Measurements from ENCODE around the gene SEC63.

SEC63 gene

GRCh38 chr6:107989166-107990094, 31.4 kb upstream of the SEC63 start:
- DNase-seq (ENCODE audit: insufficient read length, low spot score) = no peak
- TF ChIP-seq PAX5 (IDR thresholded peaks at IDR 0.05; ENCODE audit: insufficient read depth, low read length, severe bottlenecking) (no peak), TAF1 (IDR thresholded peaks at IDR 0.05; ENCODE audit: low read depth, low read length) (no peak), POLR2AphosphoS5 (IDR thresholded peaks at IDR 0.05; ENCODE audit: low read depth, low read length) (no peak), POLR2A (IDR thresholded peaks at IDR 0.05; ENCODE audit: low read depth, low read length) (no peak), SPI1 (IDR thresholded peaks at IDR 0.05; ENCODE audit: low read depth, low read length) (no peak), POU2F2 (IDR thresholded peaks at IDR 0.05; ENCODE audit: low read depth, low read length) (no peak)
- FAIRE-seq = no peak

- TF ChIP-seq POLR2AphosphoS5 (IDR thresholded peaks at IDR 0.05; ENCODE audit: low read depth, low read length) (no peak), POLR2A (IDR thresholded peaks at IDR 0.05; ENCODE audit: low read depth, low read length) (no peak)
- FAIRE-seq (no peak), DNase-seq (ENCODE audit: insufficient read length, low spot score) (no peak)
Measured at GRCh38 chr6:107988570-107988969, 30.6 kb upstream of the SEC63 start.

- DNase-seq (ENCODE audit: insufficient read length, low spot score) (no peak), FAIRE-seq (no peak)
- no peak for TF ChIP-seq POU2F2 (IDR thresholded peaks at IDR 0.05; ENCODE audit: low read depth, low read length)
- TF ChIP-seq SPI1 (IDR thresholded peaks at IDR 0.05; ENCODE audit: low read depth, low read length) = no peak
- no peak for TF ChIP-seq TAF1 (IDR thresholded peaks at IDR 0.05; ENCODE audit: low read depth, low read length)
- no peak for TF ChIP-seq POLR2A (IDR thresholded peaks at IDR 0.05; ENCODE audit: low read depth, low read length)
- TF ChIP-seq PAX5 (IDR thresholded peaks at IDR 0.05; ENCODE audit: insufficient read depth, low read length, severe bottlenecking) = no peak
- no peak for TF ChIP-seq POLR2AphosphoS5 (IDR thresholded peaks at IDR 0.05; ENCODE audit: low read depth, low read length)
Measured at GRCh38 chr6:107987805-107988204, 29.8 kb upstream of the SEC63 start.

- FAIRE-seq (no peak), DNase-seq (ENCODE audit: insufficient read length, low spot score) (no peak)
- TF ChIP-seq POU2F2 (IDR thresholded peaks at IDR 0.05; ENCODE audit: low read depth, low read length) = no peak
- TF ChIP-seq POLR2A (IDR thresholded peaks at IDR 0.05; ENCODE audit: low read depth, low read length) = no peak
- TF ChIP-seq PAX5 (IDR thresholded peaks at IDR 0.05; ENCODE audit: insufficient read depth, low read length, severe bottlenecking) = no peak
- TF ChIP-seq SPI1 (IDR thresholded peaks at IDR 0.05; ENCODE audit: low read depth, low read length) = no peak
- no peak for TF ChIP-seq POLR2AphosphoS5 (IDR thresholded peaks at IDR 0.05; ENCODE audit: low read depth, low read length)
- TF ChIP-seq TAF1 (IDR thresholded peaks at IDR 0.05; ENCODE audit: low read depth, low read length) = no peak
Measured at GRCh38 chr6:107985701-107986100, 27.7 kb upstream of the SEC63 start.

- DNase-seq (ENCODE audit: insufficient read length, low spot score) = no peak
- no peak for FAIRE-seq
Measured at GRCh38 chr6:107983811-107984210, 25.8 kb upstream of the SEC63 start.

GRCh38 chr6:107982486-107982885, 24.5 kb upstream of the SEC63 start:
- FAIRE-seq = no peak
- TF ChIP-seq SPI1 (IDR thresholded peaks at IDR 0.05; ENCODE audit: low read depth, low read length) (no peak), POLR2A (IDR thresholded peaks at IDR 0.05; ENCODE audit: low read depth, low read length) (no peak), POLR2AphosphoS5 (IDR thresholded peaks at IDR 0.05; ENCODE audit: low read depth, low read length) (no peak), PAX5 (IDR thresholded peaks at IDR 0.05; ENCODE audit: insufficient read depth, low read length, severe bottlenecking) (no peak), TAF1 (IDR thresholded peaks at IDR 0.05; ENCODE audit: low read depth, low read length) (no peak), POU2F2 (IDR thresholded peaks at IDR 0.05; ENCODE audit: low read depth, low read length) (no peak)
- DNase-seq (ENCODE audit: insufficient read length, low spot score) = no peak

More at GRCh38 chr6:107983811-107984210, 25.8 kb upstream of the SEC63 start:
- no peak for TF ChIP-seq SPI1 (IDR thresholded peaks at IDR 0.05; ENCODE audit: low read depth, low read length)
- TF ChIP-seq POU2F2 (IDR thresholded peaks at IDR 0.05; ENCODE audit: low read depth, low read length) = no peak
- no peak for TF ChIP-seq PAX5 (IDR thresholded peaks at IDR 0.05; ENCODE audit: insufficient read depth, low read length, severe bottlenecking)
- no peak for TF ChIP-seq POLR2AphosphoS5 (IDR thresholded peaks at IDR 0.05; ENCODE audit: low read depth, low read length)
- no peak for TF ChIP-seq TAF1 (IDR thresholded peaks at IDR 0.05; ENCODE audit: low read depth, low read length)
- no peak for TF ChIP-seq POLR2A (IDR thresholded peaks at IDR 0.05; ENCODE audit: low read depth, low read length)

GRCh38 chr6:107981695-107982094, 23.7 kb upstream of the SEC63 start:
- FAIRE-seq (no peak), DNase-seq (ENCODE audit: insufficient read length, low spot score) (no peak)
- TF ChIP-seq POLR2AphosphoS5 (IDR thresholded peaks at IDR 0.05; ENCODE audit: low read depth, low read length) (no peak), SPI1 (IDR thresholded peaks at IDR 0.05; ENCODE audit: low read depth, low read length) (no peak)

- DNase-seq (ENCODE audit: insufficient read length, low spot score) (no peak), FAIRE-seq (no peak)
- TF ChIP-seq SPI1 (IDR thresholded peaks at IDR 0.05; ENCODE audit: low read depth, low read length) (no peak), POLR2AphosphoS5 (IDR thresholded peaks at IDR 0.05; ENCODE audit: low read depth, low read length) (no peak), POLR2A (IDR thresholded peaks at IDR 0.05; ENCODE audit: low read depth, low read length) (no peak), PAX5 (IDR thresholded peaks at IDR 0.05; ENCODE audit: insufficient read depth, low read length, severe bottlenecking) (no peak), POU2F2 (IDR thresholded peaks at IDR 0.05; ENCODE audit: low read depth, low read length) (no peak), TAF1 (IDR thresholded peaks at IDR 0.05; ENCODE audit: low read depth, low read length) (no peak)
Measured at GRCh38 chr6:107977283-107977682, 19.3 kb upstream of the SEC63 start.

- FAIRE-seq = no peak
- no peak for DNase-seq (ENCODE audit: insufficient read length, low spot score)
- TF ChIP-seq PAX5 (IDR thresholded peaks at IDR 0.05; ENCODE audit: insufficient read depth, low read length, severe bottlenecking) (no peak), POU2F2 (IDR thresholded peaks at IDR 0.05; ENCODE audit: low read depth, low read length) (no peak), POLR2AphosphoS5 (IDR thresholded peaks at IDR 0.05; ENCODE audit: low read depth, low read length) (no peak), POLR2A (IDR thresholded peaks at IDR 0.05; ENCODE audit: low read depth, low read length) (no peak), TAF1 (IDR thresholded peaks at IDR 0.05; ENCODE audit: low read depth, low read length) (no peak), SPI1 (IDR thresholded peaks at IDR 0.05; ENCODE audit: low read depth, low read length) (no peak)
Measured at GRCh38 chr6:107976155-107976783, 18.3 kb upstream of the SEC63 start.
